Naive thymus-derived CD4-positive, alpha-beta T cell (primary cell): ENCODE results near the gene HOXD11. TPM values are rescaled to one million over a fixed set of nuclear protein-coding genes. Genes with fewer than 3 reads are reported as not detected.
A peak's percentile ranks its signal among the peaks of the same experiment; 100 is the strongest.

Experiments used
- ATAC-seq: fragments of 150-1000 bp; cut with Tn5 transposase; 2 replicates; pipeline ENCODE4 v1.10.0; 2021; ENCODE audit warnings: mild to moderate bottlenecking, moderate library complexity
- CTCF ChIA-PET: fragments of 350-600 bp; sonication (Branson Sonifier 250); formaldehyde crosslinking; loops from one replicate; lab custom pipeline; 2021; ENCODE audit warnings: antibody characterized with exemption; lab: Charles Lee
- POLR2A ChIA-PET: fragments of 350-600 bp; sonication (Branson Sonifier 250); formaldehyde crosslinking; loops from one replicate; lab custom pipeline; 2021; ENCODE audit warnings: antibody characterized with exemption, inconsistent platforms; lab: Charles Lee
- DNase-seq, 9 donors: peaks; one replicate each; pipeline versions ENCODE4 v3.0.0 to v3.0.0-alpha.2; 2020 to 2022; ENCODE audit warnings: mixed read lengths in 1 of 9
- H3K27ac ChIP-seq: one replicate; pipeline ENCODE4 v1.7.0; 2013; ENCODE audit warnings: mild to moderate bottlenecking, low read depth, low read length, moderate library complexity
- H3K27me3 ChIP-seq, 2 donors: one replicate each; pipeline ENCODE4 v1.7.0; 2013; ENCODE audit warnings: low read length in 2 of 2, mild to moderate bottlenecking in 2 of 2, moderate library complexity in 2 of 2; ENCODE audit not compliant: control insufficient read depth in 2 of 2, insufficient read depth in 2 of 2
- H3K36me3 ChIP-seq, 3 experiments: 1 replicate in 2 of 3; 2 replicates in 1 of 3; pipeline ENCODE4 v1.7.0; 2013; ENCODE audit warnings: low read length in 3 of 3, mild to moderate bottlenecking in 3 of 3, moderate library complexity in 1 of 3; ENCODE audit not compliant: insufficient read depth in 3 of 3, control insufficient read depth in 2 of 3
- H3K4me1 ChIP-seq, 2 donors: one replicate each; pipeline ENCODE4 v1.7.0; 2013; ENCODE audit warnings: low read length in 2 of 2, mild to moderate bottlenecking in 2 of 2, moderate library complexity in 1 of 2; ENCODE audit not compliant: control insufficient read depth in 2 of 2, insufficient read depth in 2 of 2
- H3K4me3 ChIP-seq: 2 replicates; pipeline ENCODE4 v1.7.0; 2013; ENCODE audit warnings: mild to moderate bottlenecking, low read length
- H3K9me3 ChIP-seq, 3 experiments: 1 replicate in 2 of 3; 2 replicates in 1 of 3; pipeline ENCODE4 v1.7.0; 2013; ENCODE audit warnings: low read length in 3 of 3; ENCODE audit not compliant: control insufficient read depth in 2 of 3
- H3K27ac Mint-ChIP-seq, 9 donors: one replicate each; pipeline ENCODE4 v1.8.0; 2020 to 2022; ENCODE audit warnings: mixed read lengths in 9 of 9, mild to moderate bottlenecking in 8 of 9, moderate library complexity in 5 of 9, inconsistent platforms in 2 of 9
- H3K27me3 Mint-ChIP-seq, 5 donors: one replicate each; pipeline ENCODE4 v1.8.0; 2021 to 2022; ENCODE audit warnings: mixed read lengths in 5 of 5, mild to moderate bottlenecking in 1 of 5
- H3K36me3 Mint-ChIP-seq, 5 donors: one replicate each; pipeline ENCODE4 v1.8.0; 2020 to 2022; ENCODE audit warnings: mixed read lengths in 5 of 5, mild to moderate bottlenecking in 3 of 5, inconsistent platforms in 1 of 5
- H3K4me1 Mint-ChIP-seq, 7 donors: one replicate each; pipeline ENCODE4 v1.8.0; 2020 to 2022; ENCODE audit warnings: mixed read lengths in 7 of 7, mild to moderate bottlenecking in 3 of 7, inconsistent platforms in 1 of 7
- H3K4me3 Mint-ChIP-seq, 10 donors: one replicate each; pipeline ENCODE4 v1.8.0; 2020 to 2022; ENCODE audit warnings: mild to moderate bottlenecking in 10 of 10, mixed read lengths in 10 of 10, moderate library complexity in 6 of 10, inconsistent platforms in 2 of 10
- H3K9me3 Mint-ChIP-seq, 11 donors: one replicate each; pipeline ENCODE4 v1.8.0; 2020 to 2022; ENCODE audit warnings: mixed read lengths in 11 of 11, mild to moderate bottlenecking in 4 of 11, inconsistent platforms in 1 of 11, moderate library complexity in 1 of 11
- intact Hi-C, 2 donors: fragments of 100-400 bp; cut with micrococcal nuclease; formaldehyde crosslinking; loops; one replicate each; pipeline ENCODE4 v1.15.1; 2023
- polyA plus RNA-seq, 2 donors: library from polyadenylated mRNA; unstranded; fragments of 300-500 nt; fragmentation: Illumina TruSeq; gene quantifications; one replicate each; pipeline ENCODE4 v1.2.3, GENCODE V29; 2021
- total RNA-seq, 6 experiments: library from RNA in 5 of 6; stranded (reverse) in 5 of 6; gene quantifications; 1 replicate in 5 of 6; 2 replicates in 1 of 6; pipeline ENCODE4 v1.2.3 and lab custom pipeline; 2021 to 2026

The HOXD11 gene
- total and polyA plus RNA-seq, 7 experiments from 2014 or later = not detected

- H3K4me1 Mint-ChIP-seq = peaks cover 0 to 17% (median 14%) of the 10 kb centered on the region in 7 donors
- DNase-seq (no peak), ATAC-seq (no peak)
- no peaks in the 10 kb centered on the region for H3K36me3 ChIP-seq
- peaks cover 0 to 7% of the 10 kb centered on the region in 2 donors for H3K4me1 ChIP-seq
- H3K27ac Mint-ChIP-seq = peak overlapping the region in 3 of 9 donors; percentile 0 to 64 (median 9)
- peaks cover 77 to 85% (median 80%) of the 10 kb centered on the region in 5 donors for H3K27me3 Mint-ChIP-seq
- intact Hi-C loops = loop anchor here (2.0 to 5.0 kb wide), 4 partner anchors 36 to 1739 kb away; partner anchors contain the start of gene LNPK (in 1 of the 2)
- ChIA-PET POLR2A (no interaction called here), CTCF (interaction anchor here (0.5 kb wide), 1 partner anchor 702 kb away, joined by 3 read pairs; no protein-coding TSS in a partner anchor)
- peak overlapping the region in 1 of 10 donors; percentile 22 for H3K4me3 Mint-ChIP-seq
- peaks cover 6 to 52% (median 28%) of the 10 kb centered on the region in 11 donors for H3K9me3 Mint-ChIP-seq
- H3K4me3 ChIP-seq = no peak overlapping the region
- H3K27me3 ChIP-seq = peaks cover 37 to 69% of the 10 kb centered on the region in 2 donors
- H3K36me3 Mint-ChIP-seq = peaks cover 0 to 22% (median 5%) of the 10 kb centered on the region in 5 donors
- H3K9me3 ChIP-seq = peaks cover 0 to 25% (median 0%) of the 10 kb centered on the region in 3 experiments
- H3K27ac ChIP-seq = no peak overlapping the region
Measured at GRCh38 chr2:176076063-176076462, 31.0 kb upstream of the HOXD11 start.

DNA sequence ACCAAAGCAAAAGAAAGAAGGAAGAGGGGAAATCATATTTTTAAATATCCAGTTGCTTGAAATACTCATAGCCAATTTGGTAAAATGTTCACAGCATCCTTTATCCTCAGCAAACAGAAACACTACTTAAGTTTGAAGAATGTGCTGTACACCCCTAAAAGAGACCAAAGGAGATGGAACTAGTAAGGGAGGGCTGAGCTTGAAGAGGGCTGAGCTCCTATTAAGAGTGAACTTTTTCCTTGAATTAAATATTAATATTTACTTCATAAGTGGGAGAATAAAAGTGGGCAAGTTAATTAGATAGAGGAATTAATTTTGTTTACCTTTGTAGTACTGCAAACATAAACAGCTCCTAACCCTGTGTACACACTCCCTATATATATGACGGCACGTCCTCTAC is 30.3 kb upstream of the HOXD11 start:
- Histone ChIP-seq H3K9me3 (peaks cover 0 to 32% (median 0%) of the 10 kb centered on the region in 3 experiments), H3K4me3 (no peak overlapping the region)

DNA sequence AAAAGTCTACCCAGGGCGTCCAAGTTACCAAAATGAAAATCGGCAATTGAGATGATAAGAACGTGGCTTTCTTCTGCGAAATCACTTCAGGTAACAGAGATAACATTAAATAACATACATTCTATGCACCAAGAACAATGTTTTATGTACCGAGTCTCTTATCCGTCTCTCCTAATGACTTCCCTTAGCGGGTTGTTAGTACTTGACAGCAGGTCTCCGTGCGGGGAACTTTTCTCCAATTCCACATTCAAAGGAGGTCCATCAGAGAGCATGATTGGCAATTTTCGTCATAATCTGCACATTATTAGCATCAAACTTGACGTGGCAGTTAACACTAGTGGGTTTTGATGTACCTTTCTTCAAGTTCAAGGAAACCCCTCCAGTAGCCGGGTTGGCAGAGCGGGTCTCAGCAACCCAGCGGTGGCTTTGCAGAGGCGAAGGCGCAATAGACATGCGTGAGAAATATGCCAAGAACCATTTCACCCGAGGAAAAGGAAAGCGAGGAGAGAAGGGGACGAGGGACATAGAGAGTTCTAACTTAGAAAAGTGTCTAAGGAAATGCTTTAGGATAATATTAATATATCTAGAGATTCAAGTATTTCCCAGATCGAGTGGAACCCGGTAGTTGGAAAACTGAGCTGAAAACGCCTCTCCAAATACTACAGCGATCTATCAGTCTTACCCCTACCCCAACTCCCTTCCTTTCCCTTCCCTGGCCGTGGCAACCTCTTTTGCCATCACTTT is 28.4 kb upstream of the HOXD11 start:
- H3K9me3 Mint-ChIP-seq = peaks cover 7 to 76% (median 40%) of the 10 kb centered on the region in 11 donors
- ChIA-PET POLR2A (no interaction called here), CTCF (no interaction called here)
- DNase-seq (no peak), ATAC-seq (no peak)
- Histone ChIP-seq H3K36me3 (no peaks in the 10 kb centered on the region), H3K4me1 (peaks cover 0 to 7% of the 10 kb centered on the region in 2 donors), H3K27me3 (peaks cover 42 to 75% of the 10 kb centered on the region in 2 donors), H3K9me3 (peaks cover 0 to 51% (median 3%) of the 10 kb centered on the region in 3 experiments), H3K27ac (no peak overlapping the region), H3K4me3 (no peak overlapping the region)
- H3K4me1 Mint-ChIP-seq = peaks cover 0 to 25% (median 14%) of the 10 kb centered on the region in 7 donors
- H3K27me3 Mint-ChIP-seq = peaks cover 65 to 83% (median 79%) of the 10 kb centered on the region in 5 donors
- peaks cover 0 to 33% (median 5%) of the 10 kb centered on the region in 5 donors for H3K36me3 Mint-ChIP-seq
- H3K27ac Mint-ChIP-seq = peak overlapping the region in 7 of 9 donors; percentile 58 to 91 (median 85)
- peak overlapping the region in 8 of 10 donors; percentile 64 to 80 (median 72) for H3K4me3 Mint-ChIP-seq
- intact Hi-C loops = loop anchor here (2.0 to 5.0 kb wide), 6 partner anchors 20 to 1741 kb away; partner anchors contain the start of gene HOXD12 (in 1 of the 2)

More for the DNA sequence above, 30.3 kb upstream of the HOXD11 start:
- POLR2A ChIA-PET = no interaction called here
- Mint-ChIP-seq H3K4me1 (peaks cover 0 to 21% (median 13%) of the 10 kb centered on the region in 7 donors), H3K36me3 (peaks cover 0 to 29% (median 5%) of the 10 kb centered on the region in 5 donors), H3K27ac (peak overlapping the region in 3 of 9 donors; percentile 0 to 51 (median 33)), H3K4me3 (no peak overlapping the region), H3K9me3 (peaks cover 7 to 60% (median 30%) of the 10 kb centered on the region in 11 donors), H3K27me3 (peaks cover 73 to 86% (median 81%) of the 10 kb centered on the region in 5 donors)
- Histone ChIP-seq H3K36me3 (no peaks in the 10 kb centered on the region), H3K27ac (no peak overlapping the region), H3K4me1 (peaks cover 0 to 7% of the 10 kb centered on the region in 2 donors), H3K27me3 (peaks cover 41 to 75% of the 10 kb centered on the region in 2 donors)
- intact Hi-C loops = loop anchor here (2.0 to 5.0 kb wide), 4 partner anchors 36 to 1739 kb away; partner anchors contain the start of gene LNPK (in 1 of the 2)
- ATAC-seq (no peak), DNase-seq (no peak)
- CTCF ChIA-PET = no interaction called here

GRCh38 chr2:176079285-176079830 is 27.7 kb upstream of the HOXD11 start:
- CTCF ChIA-PET = no interaction called here

GRCh38 chr2:176079831-176080539 is 27.1 kb upstream of the HOXD11 start:
- H3K4me1 ChIP-seq = peaks cover 0 to 7% of the 10 kb centered on the region in 2 donors
- POLR2A ChIA-PET = no interaction called here
- Mint-ChIP-seq H3K4me3 (peak overlapping the region; percentile 64 to 82 (median 76)), H3K9me3 (peaks cover 7 to 84% (median 51%) of the 10 kb centered on the region in 11 donors), H3K36me3 (peaks cover 0 to 45% (median 5%) of the 10 kb centered on the region in 5 donors), H3K4me1 (peaks cover 0 to 29% (median 15%) of the 10 kb centered on the region in 7 donors), H3K27ac (peak overlapping the region in 6 of 9 donors; percentile 58 to 98 (median 90)), H3K27me3 (peaks cover 67 to 83% (median 80%) of the 10 kb centered on the region in 5 donors)
- peaks cover 41 to 79% of the 10 kb centered on the region in 2 donors for H3K27me3 ChIP-seq
- peak; percentile 48 for ATAC-seq
- intact Hi-C loops = loop anchor here (2.0 to 10.0 kb wide), 7 partner anchors 19 to 1745 kb away; partner anchors contain the start of genes HOXD12 (in 1 of the 2) and SP9 (in 1 of the 2)
- CTCF ChIA-PET = no interaction called here
- H3K9me3 ChIP-seq = peaks cover 0 to 59% (median 8%) of the 10 kb centered on the region in 3 experiments
- no peak overlapping the region for H3K27ac ChIP-seq
- H3K4me3 ChIP-seq = no peak overlapping the region
- no peaks in the 10 kb centered on the region for H3K36me3 ChIP-seq
- DNase-seq = no peak

More at GRCh38 chr2:176079285-176079830, 27.7 kb upstream of the HOXD11 start:
- Mint-ChIP-seq H3K4me3 (peak overlapping the region; percentile 64 to 82 (median 72)), H3K36me3 (peaks cover 0 to 40% (median 5%) of the 10 kb centered on the region in 5 donors), H3K4me1 (peaks cover 0 to 25% (median 15%) of the 10 kb centered on the region in 7 donors), H3K27ac (peak overlapping the region; percentile 32 to 91 (median 85)), H3K27me3 (peaks cover 67 to 83% (median 80%) of the 10 kb centered on the region in 5 donors), H3K9me3 (peaks cover 7 to 80% (median 46%) of the 10 kb centered on the region in 11 donors)
- H3K4me1 ChIP-seq = peaks cover 0 to 7% of the 10 kb centered on the region in 2 donors
- intact Hi-C loops = loop anchor here (2.0 to 5.0 kb wide), 6 partner anchors 19 to 1742 kb away; partner anchors contain the start of gene HOXD12 (in 1 of the 2)
- ATAC-seq (no peak), DNase-seq (no peak)
- H3K9me3 ChIP-seq = peaks cover 0 to 55% (median 8%) of the 10 kb centered on the region in 3 experiments
- peaks cover 41 to 79% of the 10 kb centered on the region in 2 donors for H3K27me3 ChIP-seq
- POLR2A ChIA-PET = no interaction called here
- H3K36me3 ChIP-seq = no peaks in the 10 kb centered on the region
- H3K4me3 ChIP-seq = no peak overlapping the region
- H3K27ac ChIP-seq = no peak overlapping the region
